Effector memory CD8-positive, alpha-beta T cell (primary cell): ENCODE measurements around the gene PRSS2.

Experiments
- ATAC-seq: fragments of 150-1000 bp; cut with Tn5 transposase; replicated peaks from 2 replicates; pipeline ENCODE4 v1.10.0; 2021; ENCODE audit warnings: mild to moderate bottlenecking, moderate library complexity
- DNase-seq, 3 experiments: peaks; one replicate each; pipeline ENCODE4 v3.0.0; 2021
- H3K27ac Mint-ChIP-seq, 2 donors: one replicate each; pipeline ENCODE4 v1.8.0; 2022; ENCODE audit warnings: mild to moderate bottlenecking in 2 of 2, mixed read lengths in 2 of 2, moderate library complexity in 2 of 2
- H3K27me3 Mint-ChIP-seq, 2 donors: one replicate each; pipeline ENCODE4 v1.8.0; 2022; ENCODE audit warnings: mixed read lengths in 2 of 2
- H3K36me3 Mint-ChIP-seq: one replicate; pipeline ENCODE4 v1.8.0; 2022; ENCODE audit warnings: mild to moderate bottlenecking, moderate library complexity, mixed read lengths; ENCODE audit not compliant: insufficient read depth
- H3K4me1 Mint-ChIP-seq, 2 donors: one replicate each; pipeline ENCODE4 v1.8.0; 2022; ENCODE audit warnings: low read depth in 2 of 2, mixed read lengths in 2 of 2
- H3K4me3 Mint-ChIP-seq, 2 donors: one replicate each; pipeline ENCODE4 v1.8.0; 2022; ENCODE audit warnings: mild to moderate bottlenecking in 2 of 2, mixed read lengths in 2 of 2, moderate library complexity in 2 of 2
- H3K9me3 Mint-ChIP-seq, 2 donors: one replicate each; pipeline ENCODE4 v1.8.0; 2022; ENCODE audit warnings: mixed read lengths in 2 of 2

Gene PRSS2

GRCh38 chr7:142819530-142819929 lies 48.8 kb downstream of the PRSS2 start:
- Mint-ChIP-seq H3K9me3 (no peaks in the 10 kb centered on the region), H3K27me3 (peaks cover 41 to 50% of the 10 kb centered on the region in 2 donors), H3K36me3 (no peaks in the 10 kb centered on the region), H3K4me3 (no peak overlapping the region), H3K27ac (no peak overlapping the region), H3K4me1 (no peaks in the 10 kb centered on the region)
- ATAC-seq, result no peak
- DNase-seq, result no peak

- Mint-ChIP-seq H3K4me3 (no peak overlapping the region), H3K4me1 (no peaks in the 10 kb centered on the region), H3K9me3 (no peaks in the 10 kb centered on the region), H3K27ac (no peak overlapping the region), H3K36me3 (no peaks in the 10 kb centered on the region), H3K27me3 (peaks cover 37 to 45% of the 10 kb centered on the region in 2 donors)
- ATAC-seq (no peak), DNase-seq (no peak)
Observed at GRCh38 chr7:142822714-142823113, 51.9 kb downstream of the PRSS2 start.
